ENCODE data around the gene DNM3.
A peak's percentile ranks its signal among the peaks of the same experiment; 100 is the strongest.

Gene DNM3

GRCh38 chr1:171877701-171878100 lies 36.4 kb downstream of the DNM3 start:
- no peaks in the 10 kb centered on the region for H3K36me3 ChIP-seq (ENCODE audit: insufficient read depth, low read depth, low read length)
- no peaks in the 10 kb centered on the region for H3K27me3 ChIP-seq (ENCODE audit: insufficient read depth, low read length)
- H3K9ac ChIP-seq (ENCODE audit: low read depth, low read length), result no peak overlapping the region

GRCh38 chr1:171879556-171879955 lies 38.3 kb downstream of the DNM3 start:
- H3K4me3 ChIP-seq (ENCODE audit: low read length), result no peak overlapping the region
- H3K9me3 ChIP-seq (ENCODE audit: insufficient read depth, low read depth, low read length), result no peaks in the 10 kb centered on the region
- H3K27me3 ChIP-seq (ENCODE audit: insufficient read depth, low read length), result no peaks in the 10 kb centered on the region
- no peaks in the 10 kb centered on the region for H3K4me1 ChIP-seq (ENCODE audit: insufficient read depth, low read length)
- no peak overlapping the region for H3K9ac ChIP-seq (ENCODE audit: low read depth, low read length)
- no peak overlapping the region for H3K27ac ChIP-seq (ENCODE audit: low read length)
- H3K36me3 ChIP-seq (ENCODE audit: insufficient read depth, low read depth, low read length), result no peaks in the 10 kb centered on the region

More at GRCh38 chr1:171877701-171878100, 36.4 kb downstream of the DNM3 start:
- Histone ChIP-seq H3K4me1 (ENCODE audit: insufficient read depth, low read length) (0 out of 2 replicates have a peak, but pooled peaks cover 2% of the 10 kb centered on the region), H3K4me3 (ENCODE audit: low read length) (no peak overlapping the region), H3K27ac (ENCODE audit: low read length) (no peak overlapping the region), H3K9me3 (ENCODE audit: insufficient read depth, low read depth, low read length) (no peaks in the 10 kb centered on the region)

- Histone ChIP-seq H3K9me3 (ENCODE audit: insufficient read depth, low read depth, low read length) (no peaks in the 10 kb centered on the region), H3K4me3 (ENCODE audit: low read length) (no peak overlapping the region), H3K36me3 (ENCODE audit: insufficient read depth, low read depth, low read length) (no peaks in the 10 kb centered on the region), H3K4me1 (ENCODE audit: insufficient read depth, low read length) (no peaks in the 10 kb centered on the region), H3K27ac (ENCODE audit: low read length) (no peak overlapping the region), H3K27me3 (ENCODE audit: insufficient read depth, low read length) (no peaks in the 10 kb centered on the region), H3K9ac (ENCODE audit: low read depth, low read length) (no peak overlapping the region)
Measured at GRCh38 chr1:171881442-171881841, 40.1 kb downstream of the DNM3 start.

- no peaks in the 10 kb centered on the region for H3K9me3 ChIP-seq (ENCODE audit: insufficient read depth, low read depth, low read length)
- no peak overlapping the region for H3K9ac ChIP-seq (ENCODE audit: low read depth, low read length)
- no peaks in the 10 kb centered on the region for H3K4me1 ChIP-seq (ENCODE audit: insufficient read depth, low read length)
- H3K27ac ChIP-seq (ENCODE audit: low read length), result no peak overlapping the region
- no peaks in the 10 kb centered on the region for H3K27me3 ChIP-seq (ENCODE audit: insufficient read depth, low read length)
- no peaks in the 10 kb centered on the region for H3K36me3 ChIP-seq (ENCODE audit: insufficient read depth, low read depth, low read length)
- H3K4me3 ChIP-seq (ENCODE audit: low read length), result no peak overlapping the region
Measured at GRCh38 chr1:171883849-171884248, 42.6 kb downstream of the DNM3 start.

- no peak overlapping the region for H3K9ac ChIP-seq (ENCODE audit: low read depth, low read length)
- no peaks in the 10 kb centered on the region for H3K27me3 ChIP-seq (ENCODE audit: insufficient read depth, low read length)
- no peaks in the 10 kb centered on the region for H3K9me3 ChIP-seq (ENCODE audit: insufficient read depth, low read depth, low read length)
Measured at GRCh38 chr1:171884475-171884874, 43.2 kb downstream of the DNM3 start.

GRCh38 chr1:171890131-171890530 lies 48.8 kb downstream of the DNM3 start:
- H3K27me3 ChIP-seq (ENCODE audit: insufficient read depth, low read length), result no peaks in the 10 kb centered on the region
- no peak overlapping the region for H3K27ac ChIP-seq (ENCODE audit: low read length)
- H3K9ac ChIP-seq (ENCODE audit: low read depth, low read length), result no peak overlapping the region
- no peaks in the 10 kb centered on the region for H3K9me3 ChIP-seq (ENCODE audit: insufficient read depth, low read depth, low read length)
- H3K4me3 ChIP-seq (ENCODE audit: low read length), result no peak overlapping the region
- H3K36me3 ChIP-seq (ENCODE audit: insufficient read depth, low read depth, low read length), result no peaks in the 10 kb centered on the region
- no peaks in the 10 kb centered on the region for H3K4me1 ChIP-seq (ENCODE audit: insufficient read depth, low read length)

More at GRCh38 chr1:171884475-171884874, 43.2 kb downstream of the DNM3 start:
- H3K27ac ChIP-seq (ENCODE audit: low read length), result no peak overlapping the region
- no peaks in the 10 kb centered on the region for H3K4me1 ChIP-seq (ENCODE audit: insufficient read depth, low read length)
- no peak overlapping the region for H3K4me3 ChIP-seq (ENCODE audit: low read length)
- no peaks in the 10 kb centered on the region for H3K36me3 ChIP-seq (ENCODE audit: insufficient read depth, low read depth, low read length)

- H3K27me3 ChIP-seq (ENCODE audit: insufficient read depth, low read length), result no peaks in the 10 kb centered on the region
- peaks cover 12% of the 10 kb centered on the region for H3K4me1 ChIP-seq (ENCODE audit: insufficient read depth, low read length)
Measured at GRCh38 chr1:171896936-171897703, 55.8 kb downstream of the DNM3 start.

GRCh38 chr1:171898941-171899340 lies 57.6 kb downstream of the DNM3 start:
- Histone ChIP-seq H3K27me3 (ENCODE audit: insufficient read depth, low read length) (no peaks in the 10 kb centered on the region), H3K36me3 (ENCODE audit: insufficient read depth, low read depth, low read length) (no peaks in the 10 kb centered on the region), H3K27ac (ENCODE audit: low read length) (no peak overlapping the region), H3K9ac (ENCODE audit: low read depth, low read length) (peak overlapping the region; percentile 33; the same call in 1 of the 2 replicates), H3K4me3 (ENCODE audit: low read length) (no peak overlapping the region), H3K4me1 (ENCODE audit: insufficient read depth, low read length) (peaks cover 12% of the 10 kb centered on the region), H3K9me3 (ENCODE audit: insufficient read depth, low read depth, low read length) (no peaks in the 10 kb centered on the region)

More at GRCh38 chr1:171896936-171897703, 55.8 kb downstream of the DNM3 start:
- Histone ChIP-seq H3K9me3 (ENCODE audit: insufficient read depth, low read depth, low read length) (no peaks in the 10 kb centered on the region), H3K4me3 (ENCODE audit: low read length) (no peak overlapping the region), H3K27ac (ENCODE audit: low read length) (no peak overlapping the region), H3K36me3 (ENCODE audit: insufficient read depth, low read depth, low read length) (no peaks in the 10 kb centered on the region), H3K9ac (ENCODE audit: low read depth, low read length) (no peak overlapping the region)

GRCh38 chr1:171899838-171900237 lies 58.5 kb downstream of the DNM3 start:
- no peak overlapping the region for H3K4me3 ChIP-seq (ENCODE audit: low read length)
- H3K9ac ChIP-seq (ENCODE audit: low read depth, low read length), result no peak overlapping the region
- no peaks in the 10 kb centered on the region for H3K36me3 ChIP-seq (ENCODE audit: insufficient read depth, low read depth, low read length)
- H3K4me1 ChIP-seq (ENCODE audit: insufficient read depth, low read length), result peaks cover 12% of the 10 kb centered on the region
- H3K27ac ChIP-seq (ENCODE audit: low read length), result no peak overlapping the region
- H3K27me3 ChIP-seq (ENCODE audit: insufficient read depth, low read length), result no peaks in the 10 kb centered on the region
- H3K9me3 ChIP-seq (ENCODE audit: insufficient read depth, low read depth, low read length), result no peaks in the 10 kb centered on the region

GRCh38 chr1:171901245-171901644 lies 59.9 kb downstream of the DNM3 start:
- no peaks in the 10 kb centered on the region for H3K27me3 ChIP-seq (ENCODE audit: insufficient read depth, low read length)
- H3K9ac ChIP-seq (ENCODE audit: low read depth, low read length), result no peak overlapping the region
- H3K27ac ChIP-seq (ENCODE audit: low read length), result no peak overlapping the region
- H3K4me1 ChIP-seq (ENCODE audit: insufficient read depth, low read length), result peaks cover 12% of the 10 kb centered on the region
- no peaks in the 10 kb centered on the region for H3K36me3 ChIP-seq (ENCODE audit: insufficient read depth, low read depth, low read length)
- H3K4me3 ChIP-seq (ENCODE audit: low read length), result no peak overlapping the region
- H3K9me3 ChIP-seq (ENCODE audit: insufficient read depth, low read depth, low read length), result no peaks in the 10 kb centered on the region

GRCh38 chr1:171902527-171902926 lies 61.2 kb downstream of the DNM3 start:
- no peaks in the 10 kb centered on the region for H3K36me3 ChIP-seq (ENCODE audit: insufficient read depth, low read depth, low read length)
- no peaks in the 10 kb centered on the region for H3K27me3 ChIP-seq (ENCODE audit: insufficient read depth, low read length)
- peaks cover 12% of the 10 kb centered on the region for H3K4me1 ChIP-seq (ENCODE audit: insufficient read depth, low read length)
- H3K4me3 ChIP-seq (ENCODE audit: low read length), result no peak overlapping the region
- H3K9ac ChIP-seq (ENCODE audit: low read depth, low read length), result no peak overlapping the region
- no peak overlapping the region for H3K27ac ChIP-seq (ENCODE audit: low read length)
- no peaks in the 10 kb centered on the region for H3K9me3 ChIP-seq (ENCODE audit: insufficient read depth, low read depth, low read length)

- Histone ChIP-seq H3K9ac (ENCODE audit: low read depth, low read length) (no peak overlapping the region), H3K9me3 (ENCODE audit: insufficient read depth, low read depth, low read length) (no peaks in the 10 kb centered on the region), H3K4me3 (ENCODE audit: low read length) (no peak overlapping the region), H3K36me3 (ENCODE audit: insufficient read depth, low read depth, low read length) (no peaks in the 10 kb centered on the region), H3K27me3 (ENCODE audit: insufficient read depth, low read length) (no peaks in the 10 kb centered on the region), H3K27ac (ENCODE audit: low read length) (no peak overlapping the region), H3K4me1 (ENCODE audit: insufficient read depth, low read length) (peaks cover 4% of the 10 kb centered on the region)
Measured at GRCh38 chr1:171904778-171905450, 63.6 kb downstream of the DNM3 start.

All from iPS-20b (cell line).